Measurements from ENCODE around the gene SACS. TPM values are rescaled to one million over a fixed set of nuclear protein-coding genes. Genes with fewer than 3 reads are reported as not detected.

The SACS gene
- total RNA-seq, 1 experiment from 2014 or later, result 33.4 TPM

DNA sequence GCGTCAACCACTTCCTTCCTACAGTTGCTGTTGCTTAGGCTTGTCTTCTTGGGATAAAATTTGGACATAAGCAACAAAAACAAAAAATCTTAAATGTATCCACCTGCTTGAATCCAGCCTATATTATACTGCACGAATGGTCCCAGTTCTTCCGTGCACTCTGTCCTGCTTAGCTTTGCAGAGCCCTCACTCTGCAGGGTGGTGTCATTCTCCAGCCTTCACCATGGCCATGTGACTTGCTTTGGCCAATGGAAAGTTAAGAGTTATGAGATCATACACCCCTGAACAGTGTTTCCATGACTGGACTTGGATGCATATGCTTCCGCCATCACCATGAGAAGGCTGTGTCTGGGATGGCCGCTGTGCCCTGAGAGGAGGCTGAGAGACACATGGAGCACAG lies 27.4 kb upstream of the SACS start (continued):
- TF ChIP-seq JUND (IDR thresholded peaks at IDR 0.05), result no peak

DNA sequence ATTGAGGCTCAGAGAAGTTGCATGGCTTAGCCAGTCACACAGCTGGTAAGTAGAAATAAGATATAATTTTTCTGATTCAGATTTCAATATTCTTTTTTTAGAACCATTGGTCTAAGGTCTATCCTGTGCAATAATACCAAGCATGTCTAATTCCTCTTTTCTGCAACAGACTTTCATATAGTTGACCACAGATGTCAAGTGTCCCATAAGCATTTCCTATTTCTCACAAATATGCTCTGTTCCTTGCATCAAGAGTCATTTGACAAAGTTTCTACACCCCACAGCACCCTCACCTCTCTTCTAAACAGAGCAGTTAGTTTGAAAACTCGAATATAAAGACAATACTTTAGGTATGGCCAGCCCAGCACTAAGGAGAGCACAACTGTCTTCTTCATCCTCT lies 26.8 kb upstream of the SACS start:
- POLR2A ChIA-PET, result no interaction called here

More for the DNA sequence above, 26.8 kb upstream of the SACS start:
- Histone ChIP-seq H3K27me3 (ENCODE audit: insufficient read depth, low read length) (no peaks in the 10 kb centered on the region), H3K79me2 (ENCODE audit: insufficient read depth, low read length) (no peaks in the 10 kb centered on the region), H3K9ac (ENCODE audit: low read length) (no peak overlapping the region), H3K4me1 (ENCODE audit: control insufficient read depth in 1 of 2, insufficient read depth in 2 of 2, low read length in 2 of 2) (no peaks in the 10 kb centered on the region), H4K20me1 (ENCODE audit: insufficient read depth) (no peaks in the 10 kb centered on the region), H3K36me3 (ENCODE audit: control insufficient read depth in 1 of 2, insufficient read depth in 2 of 2, low read length in 2 of 2) (no peaks in the 10 kb centered on the region), H3K4me3 (replicated peaks in 1 of 2; ENCODE audit: low read depth in 1 of 2, low read length in 2 of 2) (no peak overlapping the region), H3K4me2 (ENCODE audit: low read length) (no peak overlapping the region), H2AFZ (ENCODE audit: low read depth, low read length, poor library complexity, severe bottlenecking) (no peak overlapping the region), H3K27ac (ENCODE audit: low read depth, low read length) (no peak overlapping the region), H3K9me2 (ENCODE audit: insufficient read depth) (no peaks in the 10 kb centered on the region), H3K9me3 (ENCODE audit: control insufficient read depth in 1 of 2, insufficient read depth in 1 of 2, low read depth in 1 of 2, low read length in 2 of 2) (no peaks in the 10 kb centered on the region)
- TF ChIP-seq TCF7L2 (IDR thresholded peaks at IDR 0.05; ENCODE audit: borderline replicate concordance, extremely low read depth, insufficient read depth, insufficient read length), result no peak
- no peak for TF ChIP-seq SRF (IDR thresholded peaks at IDR 0.05; ENCODE audit: low read depth)
- TF ChIP-seq SIN3A (IDR thresholded peaks at IDR 0.05; ENCODE audit: low read depth), result no peak
- TF ChIP-seq FOSL1 (IDR thresholded peaks at IDR 0.05; ENCODE audit: low read depth), result no peak
- TF ChIP-seq, protein P1, sequence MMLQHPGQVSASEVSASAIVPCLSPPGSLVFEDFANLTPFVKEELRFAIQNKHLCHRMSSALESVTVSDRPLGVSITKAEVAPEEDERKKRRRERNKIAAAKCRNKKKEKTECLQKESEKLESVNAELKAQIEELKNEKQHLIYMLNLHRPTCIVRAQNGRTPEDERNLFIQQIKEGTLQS (IDR thresholded peaks at IDR 0.05), result no peak
- no peak for TF ChIP-seq YY1 (IDR thresholded peaks at IDR 0.05; ENCODE audit: extremely low read depth, insufficient replicate concordance, low read depth, low read length)
- no peak for TF ChIP-seq ELF1 (IDR thresholded peaks at IDR 0.05; ENCODE audit: borderline replicate concordance, low read depth)
- TF ChIP-seq, protein P2, sequence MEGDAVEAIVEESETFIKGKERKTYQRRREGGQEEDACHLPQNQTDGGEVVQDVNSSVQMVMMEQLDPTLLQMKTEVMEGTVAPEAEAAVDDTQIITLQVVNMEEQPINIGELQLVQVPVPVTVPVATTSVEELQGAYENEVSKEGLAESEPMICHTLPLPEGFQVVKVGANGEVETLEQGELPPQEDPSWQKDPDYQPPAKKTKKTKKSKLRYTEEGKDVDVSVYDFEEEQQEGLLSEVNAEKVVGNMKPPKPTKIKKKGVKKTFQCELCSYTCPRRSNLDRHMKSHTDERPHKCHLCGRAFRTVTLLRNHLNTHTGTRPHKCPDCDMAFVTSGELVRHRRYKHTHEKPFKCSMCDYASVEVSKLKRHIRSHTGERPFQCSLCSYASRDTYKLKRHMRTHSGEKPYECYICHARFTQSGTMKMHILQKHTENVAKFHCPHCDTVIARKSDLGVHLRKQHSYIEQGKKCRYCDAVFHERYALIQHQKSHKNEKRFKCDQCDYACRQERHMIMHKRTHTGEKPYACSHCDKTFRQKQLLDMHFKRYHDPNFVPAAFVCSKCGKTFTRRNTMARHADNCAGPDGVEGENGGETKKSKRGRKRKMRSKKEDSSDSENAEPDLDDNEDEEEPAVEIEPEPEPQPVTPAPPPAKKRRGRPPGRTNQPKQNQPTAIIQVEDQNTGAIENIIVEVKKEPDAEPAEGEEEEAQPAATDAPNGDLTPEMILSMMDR (IDR thresholded peaks at IDR 0.05 in 2 of 3, conservative IDR thresholded peaks at IDR 0.05 in 1 of 3; ENCODE audit: borderline replicate concordance in 1 of 3, insufficient read depth in 1 of 3, low read depth in 2 of 3, low read length in 2 of 3), result no peak
- TF ChIP-seq EZH2phosphoT487 (IDR thresholded peaks at IDR 0.05; ENCODE audit: borderline replicate concordance), result no peak
- TF ChIP-seq ZNF274 (IDR thresholded peaks at IDR 0.05; ENCODE audit: low read depth, low read length), result no peak
- no peak for TF ChIP-seq JUND (IDR thresholded peaks at IDR 0.05)
- DNase-seq (ENCODE audit: low read depth, low spot score), result no peak
- ChIA-PET RAD21 (ENCODE audit: low non-redundant PET in 1 of 2, low total read pairs in 2 of 2, uncharacterized antibody in 2 of 2, unreplicated experiment in 2 of 2) (no interaction called here), CTCF (no interaction called here)
- BruUV-seq (replicated peaks), result no TSS peak
- intact Hi-C loops (cut with micrococcal nuclease), result loop anchor here (10.0 kb wide), 1 partner anchor 764 kb away; no protein-coding TSS in a partner anchor
- no peak for ATAC-seq
